PFSK-1 (cell line): Measurements from ENCODE around the gene SDC4.

Source experiments
- POLR2AphosphoS5 ChIP-seq: IDR thresholded peaks from 2 replicates; pipeline ENCODE4 v1.6.1; 2012; ENCODE audit warnings: low read depth, mild to moderate bottlenecking, control low read depth, low read length, moderate library complexity
- TAF1 ChIP-seq: IDR thresholded peaks from 2 replicates; pipeline ENCODE4 v1.6.1; 2012; ENCODE audit warnings: low read length, control low read depth, borderline replicate concordance; ENCODE audit not compliant: insufficient read depth
- TF ChIP-seq, protein P1 (sequence below), 2 experiments: IDR thresholded peaks; 2 replicates each; pipeline versions ENCODE4 v1.6.1 to v1.8.0; 2011 to 2012; ENCODE audit warnings: low read depth in 2 of 2, low read length in 2 of 2, control low read depth in 1 of 2, inconsistent platforms in 1 of 2, mild to moderate bottlenecking in 1 of 2, moderate library complexity in 1 of 2; ENCODE audit not compliant: insufficient read depth in 1 of 2

DNA sequence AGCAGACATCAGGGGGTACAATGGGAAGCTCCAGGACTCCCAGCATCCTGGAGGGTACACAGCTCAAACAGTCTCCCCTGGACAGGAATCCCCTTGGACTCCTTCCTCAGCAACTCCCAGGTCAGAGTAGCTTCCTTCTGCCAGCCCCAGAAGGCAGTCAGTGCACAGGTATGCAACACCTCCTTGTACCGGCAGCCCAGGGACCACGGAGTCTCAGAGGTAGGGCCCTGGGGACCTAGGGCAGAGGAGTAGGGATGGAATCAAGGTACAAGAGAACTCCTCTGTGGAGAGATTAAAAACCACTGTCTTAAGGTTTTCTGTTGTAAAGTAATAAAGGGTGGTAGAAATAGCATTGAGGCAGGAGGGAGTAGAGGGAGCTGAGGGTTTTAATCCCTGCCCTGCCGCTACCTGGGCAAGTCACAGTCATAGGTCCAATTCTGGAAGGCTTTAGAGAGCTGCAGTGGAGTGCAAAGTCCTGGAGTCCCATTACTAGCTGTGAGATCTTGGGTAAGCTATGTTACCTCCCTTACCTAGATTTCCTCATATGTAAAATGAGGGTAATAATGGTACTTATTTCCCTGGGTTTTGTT is 22.4 kb upstream of the SDC4 start:
- no peak for TF ChIP-seq POLR2AphosphoS5
- TF ChIP-seq TAF1 = no peak
- TF ChIP-seq, protein P1, sequence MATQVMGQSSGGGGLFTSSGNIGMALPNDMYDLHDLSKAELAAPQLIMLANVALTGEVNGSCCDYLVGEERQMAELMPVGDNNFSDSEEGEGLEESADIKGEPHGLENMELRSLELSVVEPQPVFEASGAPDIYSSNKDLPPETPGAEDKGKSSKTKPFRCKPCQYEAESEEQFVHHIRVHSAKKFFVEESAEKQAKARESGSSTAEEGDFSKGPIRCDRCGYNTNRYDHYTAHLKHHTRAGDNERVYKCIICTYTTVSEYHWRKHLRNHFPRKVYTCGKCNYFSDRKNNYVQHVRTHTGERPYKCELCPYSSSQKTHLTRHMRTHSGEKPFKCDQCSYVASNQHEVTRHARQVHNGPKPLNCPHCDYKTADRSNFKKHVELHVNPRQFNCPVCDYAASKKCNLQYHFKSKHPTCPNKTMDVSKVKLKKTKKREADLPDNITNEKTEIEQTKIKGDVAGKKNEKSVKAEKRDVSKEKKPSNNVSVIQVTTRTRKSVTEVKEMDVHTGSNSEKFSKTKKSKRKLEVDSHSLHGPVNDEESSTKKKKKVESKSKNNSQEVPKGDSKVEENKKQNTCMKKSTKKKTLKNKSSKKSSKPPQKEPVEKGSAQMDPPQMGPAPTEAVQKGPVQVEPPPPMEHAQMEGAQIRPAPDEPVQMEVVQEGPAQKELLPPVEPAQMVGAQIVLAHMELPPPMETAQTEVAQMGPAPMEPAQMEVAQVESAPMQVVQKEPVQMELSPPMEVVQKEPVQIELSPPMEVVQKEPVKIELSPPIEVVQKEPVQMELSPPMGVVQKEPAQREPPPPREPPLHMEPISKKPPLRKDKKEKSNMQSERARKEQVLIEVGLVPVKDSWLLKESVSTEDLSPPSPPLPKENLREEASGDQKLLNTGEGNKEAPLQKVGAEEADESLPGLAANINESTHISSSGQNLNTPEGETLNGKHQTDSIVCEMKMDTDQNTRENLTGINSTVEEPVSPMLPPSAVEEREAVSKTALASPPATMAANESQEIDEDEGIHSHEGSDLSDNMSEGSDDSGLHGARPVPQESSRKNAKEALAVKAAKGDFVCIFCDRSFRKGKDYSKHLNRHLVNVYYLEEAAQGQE (IDR thresholded peaks at IDR 0.05; ENCODE audit: insufficient read depth in 1 of 2, low read depth in 2 of 2, low read length in 2 of 2) = no peak
